Body of pancreas (tissue), 4 donors: Measurements from ENCODE around the gene GTF2H1. TPM values are rescaled to one million over a fixed set of nuclear protein-coding genes. Genes with fewer than 3 reads are reported as not detected.
"Not testable (repeated sequence)": the region's sequence is repeated elsewhere in the genome, so short reads cannot be mapped to it uniquely, and the experiment has no call there.

ENCODE experiments used
- ATAC-seq: fragments of 150-250 bp; one replicate; pipeline ENCODE4 v1.9.1; 2016
- DNase-seq, 4 donors: peaks; one replicate each; pipeline ENCODE4 v3.0.0-alpha.2; 2019
- H3K27ac ChIP-seq, 4 donors: fragments of 200-600 bp; sonication (generic); 1 replicate in 3 of 4; 2 replicates in 1 of 4; pipeline versions ENCODE4 v1.5.1 to v1.6.1; 2016 to 2019; ENCODE audit warnings: mild to moderate bottlenecking in 1 of 4, mixed read lengths in 1 of 4, moderate library complexity in 1 of 4
- H3K27me3 ChIP-seq, 2 donors: fragments of 200-600 bp; sonication (generic); one replicate each; pipeline ENCODE4 v1.6.0; 2016; ENCODE audit warnings: mild to moderate bottlenecking in 1 of 2
- H3K36me3 ChIP-seq, 2 donors: fragments of 200-600 bp; sonication (generic); replicated peaks in 1 of 2; 2 replicates each; pipeline ENCODE4 v1.5.1; 2016; ENCODE audit warnings: low read depth in 2 of 2; ENCODE audit not compliant: insufficient read depth in 1 of 2
- H3K4me1 ChIP-seq: fragments of 200-600 bp; sonication (generic); one replicate; pipeline ENCODE4 v1.6.0; 2016
- H3K4me3 ChIP-seq, 2 donors: fragments of 200-600 bp; sonication (generic); 1 replicate in 1 of 2; 2 replicates in 1 of 2; pipeline ENCODE4 v1.5.1; 2016 to 2019
- H3K9me3 ChIP-seq, 3 donors: fragments of 200-600 bp; sonication (generic); 1 replicate in 2 of 3; 2 replicates in 1 of 3; pipeline ENCODE4 v1.5.1; 2016
- CTCF ChIP-seq, 7 experiments: fragments of 450-650 bp in 4 of 7; fragments of 200-600 bp in 3 of 7; sonication (generic) in 3 of 7; IDR thresholded peaks; one replicate each; pipeline ENCODE4 v1.5.1; 2016 to 2019; ENCODE audit warnings: antibody characterized with exemption in 7 of 7
- POLR2A ChIP-seq, 3 donors: fragments of 450-650 bp; IDR thresholded peaks; one replicate each; pipeline ENCODE4 v1.6.1; 2016; ENCODE audit warnings: antibody characterized with exemption in 3 of 3, mild to moderate bottlenecking in 2 of 3
- WGBS, 2 donors: methylation state at CpG; one replicate each; pipeline ENCODE4 v1.1.5; 2017; 5-methylcytosine and 5-hydroxymethylcytosine counted together
- intact Hi-C: fragments of 100-400 bp; cut with DNase I; formaldehyde crosslinking; loops from one replicate; pipeline ENCODE4 v1.15.1; 2023
- total RNA-seq, 2 donors: library from RNA; depleted of rRNA; stranded (reverse); fragments of >200 nt; gene quantifications; one replicate each; pipeline ENCODE4 v1.1.0, GENCODE V29; 2016

GTF2H1 gene
- total RNA-seq, 2 donors from 2014 or later = 26.5 to 48.5 TPM

GRCh38 chr11:18394928-18395734, 72.8 kb downstream of the GTF2H1 start:
- WGBS, 2 donors = 6 to 8% methylated on average over 20 to 36 of the region's 36 CpGs
- peaks cover 0 to 16% of the 10 kb centered on the region in 2 donors for H3K36me3 ChIP-seq

GRCh38 chr11:18395735-18396504, 73.6 kb downstream of the GTF2H1 start:
- Histone ChIP-seq H3K36me3 (peaks cover 0 to 18% of the 10 kb centered on the region in 2 donors), H3K27me3 (no peaks in the 10 kb centered on the region), H3K4me3 (peak overlapping the region; percentile 49 to 83), H3K27ac (peak overlapping the region; percentile 92 to 98 (median 94)), H3K9me3 (no peaks in the 10 kb centered on the region), H3K4me1 (peaks cover 22% of the 10 kb centered on the region)
- WGBS, 2 donors = 1% methylated on average over 15 to 46 of the region's 46 CpGs
- intact Hi-C loops = loop anchor here (10.0 kb wide), 1 partner anchor 71 kb away; the partner anchor contains the start of genes GTF2H1 and HPS5
- peak; percentile 91 for ATAC-seq
- peak; percentile 98 to 99 (median 99) for DNase-seq
- TF ChIP-seq CTCF (IDR thresholded peaks at IDR 0.05) (no peak), POLR2A (IDR thresholded peaks at IDR 0.05) (peak; percentile 71 to 87 (median 82))

More at GRCh38 chr11:18394928-18395734, 72.8 kb downstream of the GTF2H1 start:
- intact Hi-C loops = loop anchor here (10.0 kb wide), 1 partner anchor 70 kb away; the partner anchor contains the start of genes GTF2H1 and HPS5
- Histone ChIP-seq H3K27ac (peak overlapping the region; percentile 92 to 98 (median 94)), H3K27me3 (no peaks in the 10 kb centered on the region), H3K4me3 (peak overlapping the region; percentile 49 to 83), H3K4me1 (peaks cover 22% of the 10 kb centered on the region), H3K9me3 (no peaks in the 10 kb centered on the region)
- no peak for TF ChIP-seq CTCF (IDR thresholded peaks at IDR 0.05)
- TF ChIP-seq POLR2A (IDR thresholded peaks at IDR 0.05) = no peak
- ATAC-seq = no peak
- peak in 3 of 4 donors; percentile 11 to 35 (median 32) for DNase-seq

DNA sequence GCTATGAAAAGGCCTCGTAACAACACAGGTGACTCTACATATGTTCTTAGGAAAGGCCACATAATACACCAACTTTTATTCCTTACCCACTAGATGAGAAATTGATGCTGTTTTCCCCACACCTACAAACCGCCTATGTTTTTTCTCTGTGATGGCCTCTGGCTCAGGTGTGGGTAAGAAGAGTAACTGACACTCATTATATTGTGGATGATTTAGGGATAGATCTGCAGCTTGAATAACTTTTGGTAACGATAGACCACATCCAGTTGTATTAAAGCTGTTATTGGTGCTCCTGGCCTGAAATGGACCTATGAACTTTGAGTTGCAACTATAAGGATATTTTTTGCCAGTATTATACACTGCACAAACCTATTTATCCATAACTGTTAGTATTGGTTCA, 75.6 kb downstream of the GTF2H1 start:
- WGBS, 2 donors = 95 to 96% methylated on average over 3 of the region's 3 CpGs
- H3K36me3 ChIP-seq = peaks cover 0 to 23% of the 10 kb centered on the region in 2 donors
- no peak for TF ChIP-seq CTCF (IDR thresholded peaks at IDR 0.05)
- TF ChIP-seq POLR2A (IDR thresholded peaks at IDR 0.05) = no peak
- no peak overlapping the region for H3K4me3 ChIP-seq
- DNase-seq (no peak), ATAC-seq (no peak)
- H3K9me3 ChIP-seq = no peaks in the 10 kb centered on the region
- intact Hi-C loops = loop anchor here (10.0 kb wide), 1 partner anchor 73 kb away; the partner anchor contains the start of genes GTF2H1 and HPS5
- no peaks in the 10 kb centered on the region for H3K27me3 ChIP-seq
- no peak overlapping the region for H3K27ac ChIP-seq
- H3K4me1 ChIP-seq = peaks cover 22% of the 10 kb centered on the region

GRCh38 chr11:18401077-18401476, 78.7 kb downstream of the GTF2H1 start:
- H3K4me3 ChIP-seq, H3K27me3 ChIP-seq, H3K9me3 ChIP-seq, intact Hi-C loops, H3K27ac ChIP-seq, ATAC-seq, DNase-seq: not testable (repeated sequence)
- Histone ChIP-seq H3K36me3 (peaks cover 9 to 44% of the 10 kb centered on the region in 2 donors), H3K4me1 (peaks cover 11% of the 10 kb centered on the region)
- 90% methylated on average over 8 to 9 of the region's 9 CpGs for WGBS, 2 donors

GRCh38 chr11:18404062-18404461, 81.7 kb downstream of the GTF2H1 start:
- DNase-seq = no peak

DNA sequence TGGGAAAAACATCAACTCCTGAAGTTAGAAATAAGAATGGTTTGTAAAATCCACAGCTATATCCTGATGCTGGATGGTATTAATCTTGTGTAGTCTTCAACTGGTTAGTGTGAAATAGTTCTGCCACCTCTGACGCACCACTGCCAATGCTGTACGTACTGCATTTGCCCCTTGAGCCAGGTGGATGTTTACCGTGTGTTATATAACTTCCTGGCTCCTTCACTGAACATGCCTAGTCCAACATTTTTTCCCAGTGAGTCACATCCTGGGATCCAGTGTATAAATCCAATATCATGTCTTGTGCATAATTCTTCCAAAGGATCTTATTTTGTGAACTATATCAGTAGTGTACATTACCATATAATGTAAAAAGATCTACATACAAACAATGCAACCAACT, 85.0 kb downstream of the GTF2H1 start:
- peak; percentile 81 for ATAC-seq
- H3K9me3 ChIP-seq, intact Hi-C loops, H3K27me3 ChIP-seq, H3K4me1 ChIP-seq, H3K4me3 ChIP-seq: not testable (repeated sequence)
- H3K36me3 ChIP-seq = peaks cover 11 to 28% of the 10 kb centered on the region in 2 donors
- peak; percentile 42 to 80 (median 64) for DNase-seq
- WGBS, 2 donors = 18 to 25% methylated on average over 3 of the region's 3 CpGs
- H3K27ac ChIP-seq = peak overlapping the region in 1 of 4 donors; percentile 6

More at GRCh38 chr11:18404062-18404461, 81.7 kb downstream of the GTF2H1 start:
- H3K4me1 ChIP-seq = peaks cover 5% of the 10 kb centered on the region
- H3K27me3 ChIP-seq = no peaks in the 10 kb centered on the region
- H3K9me3 ChIP-seq = no peaks in the 10 kb centered on the region
- ATAC-seq = no peak
- intact Hi-C loops = no loop called here
- H3K4me3 ChIP-seq = no peak overlapping the region
- H3K27ac ChIP-seq = no peak overlapping the region
- 96% methylated on average over 4 of the region's 4 CpGs for WGBS, 2 donors
- H3K36me3 ChIP-seq = peaks cover 11 to 39% of the 10 kb centered on the region in 2 donors
- TF ChIP-seq CTCF (IDR thresholded peaks at IDR 0.05) (no peak), POLR2A (IDR thresholded peaks at IDR 0.05) (no peak)
